A673 (cell line): Measurements from ENCODE around the gene PCGF2. TPM values are rescaled to one million over a fixed set of nuclear protein-coding genes. Genes with fewer than 3 reads are reported as not detected.

ENCODE experiments used
- BruUV-seq: library from RNA; stranded (reverse); fragments of 400-500 nt; replicated peaks from 2 replicates; lab custom pipeline; 2021; lab: Mats Ljungman, UMichigan
- CTCF ChIA-PET: fragments of 300-600 bp; sonication (Branson Sonifier 250); formaldehyde crosslinking; loops from one replicate; lab custom pipeline; 2022; ENCODE audit warnings: antibody characterized with exemption; lab: Charles Lee
- POLR2A ChIA-PET: fragments of 300-600 bp; sonication (Branson Sonifier 250); formaldehyde crosslinking; loops from one replicate; lab custom pipeline; 2022; ENCODE audit warnings: antibody characterized with exemption; ENCODE audit not compliant: low non-redundant PET; lab: Charles Lee
- DNase-seq: peaks from one replicate; pipeline ENCODE4 v3.0.0-alpha.2; 2015; ENCODE audit warnings: low spot score
- H3K27ac ChIP-seq: fragments of 200-600 bp; sonication (generic); 2 replicates; pipeline ENCODE4 v1.5.1; 2016; ENCODE audit warnings: mixed run types, low read depth, mild to moderate bottlenecking, mixed read lengths, antibody characterized with exemption, low read length; ENCODE audit not compliant: poor library complexity, severe bottlenecking
- H3K27me3 ChIP-seq: fragments of 200-600 bp; sonication (generic); replicated peaks from 2 replicates; pipeline ENCODE4 v1.6.1; 2017; ENCODE audit warnings: mixed run types, low read depth, mild to moderate bottlenecking, mixed read lengths, antibody characterized with exemption, low read length; ENCODE audit not compliant: insufficient read depth, poor library complexity
- H3K36me3 ChIP-seq: fragments of 200-600 bp; sonication (generic); 2 replicates; pipeline ENCODE4 v1.6.1; 2016; ENCODE audit warnings: mixed run types, mild to moderate bottlenecking, mixed read lengths, antibody characterized with exemption, low read length; ENCODE audit not compliant: insufficient read depth, poor library complexity, severe bottlenecking
- H3K4me1 ChIP-seq: fragments of 200-600 bp; sonication (generic); 2 replicates; pipeline ENCODE4 v1.6.1; 2017; ENCODE audit warnings: mixed run types, mild to moderate bottlenecking, mixed read lengths, antibody characterized with exemption, low read length; ENCODE audit not compliant: insufficient read depth, poor library complexity, severe bottlenecking
- H3K4me3 ChIP-seq: fragments of 200-600 bp; sonication (generic); 2 replicates; pipeline ENCODE4 v1.5.1; 2016; ENCODE audit warnings: low read depth, mixed run types, mild to moderate bottlenecking, mixed read lengths, low read length; ENCODE audit not compliant: poor library complexity, severe bottlenecking
- H3K9me3 ChIP-seq: fragments of 200-600 bp; sonication (generic); 2 replicates; pipeline ENCODE4 v1.6.1; 2016; ENCODE audit warnings: mixed run types, low read depth, mild to moderate bottlenecking, mixed read lengths, antibody characterized with exemption, low read length; ENCODE audit not compliant: poor library complexity, severe bottlenecking
- EZH2 ChIP-seq: fragments of 200-600 bp; sonication (generic); IDR thresholded peaks from 2 replicates; pipeline ENCODE4 v1.6.1; 2017; ENCODE audit warnings: borderline replicate concordance, low read depth, mild to moderate bottlenecking, mixed read lengths, antibody characterized with exemption, low read length; ENCODE audit not compliant: poor library complexity, severe bottlenecking
- intact Hi-C: fragments of 100-400 bp; cut with micrococcal nuclease; formaldehyde crosslinking; loops from one replicate; pipeline ENCODE4 v1.10.0; 2022; ENCODE audit not compliant: unreplicated experiment
- microRNA-seq: library from miRNA; unstranded; fragments of <30 nt; microRNA quantifications from one replicate; pipeline ENCODE4 v1.2.0, GENCODE V29; 2021
- total RNA-seq: library from RNA; stranded (reverse); gene quantifications from 2 replicates; pipeline ENCODE4 v1.2.3, GENCODE V29; 2021
- TF ChIP-seq, protein P1 (sequence below): fragments of 300-800, 200-600 bp; sonication (generic); conservative IDR thresholded peaks from 2 replicates; pipeline ENCODE4 v1.5.1; 2017; ENCODE audit warnings: low read depth, mild to moderate bottlenecking, antibody characterized with exemption, low read length, moderate library complexity, mixed read lengths

Gene PCGF2
- total RNA-seq, 1 experiment from 2014 or later, result 34.4 TPM

DNA sequence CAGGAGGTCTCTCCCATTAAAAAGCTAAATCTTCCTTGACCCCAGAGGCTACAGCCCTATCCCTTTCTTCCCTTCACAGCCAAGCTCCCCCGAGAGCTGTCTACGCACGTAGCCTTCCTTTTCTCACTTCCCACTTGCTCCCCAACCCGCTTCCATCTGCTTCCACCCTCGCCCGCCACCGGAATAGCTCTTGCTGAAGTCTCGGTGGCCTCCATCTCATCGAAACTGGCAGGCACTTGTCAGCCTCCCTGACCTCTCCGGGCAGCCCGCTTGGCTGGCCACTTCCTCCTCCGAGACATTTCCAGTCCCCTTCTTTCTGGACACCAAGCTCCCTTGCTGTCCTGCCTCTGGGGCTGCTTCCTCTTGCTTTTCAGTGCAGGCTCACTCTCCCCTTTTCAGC lies 62.6 kb downstream of the PCGF2 start:
- Histone ChIP-seq H3K4me3 (no peak overlapping the region), H3K27ac (no peak overlapping the region), H3K4me1 (peaks cover 5% of the 10 kb centered on the region), H3K27me3 (no peaks in the 10 kb centered on the region), H3K36me3 (no peaks in the 10 kb centered on the region), H3K9me3 (no peaks in the 10 kb centered on the region)
- no peak for TF ChIP-seq EZH2
- TF ChIP-seq, protein P1, sequence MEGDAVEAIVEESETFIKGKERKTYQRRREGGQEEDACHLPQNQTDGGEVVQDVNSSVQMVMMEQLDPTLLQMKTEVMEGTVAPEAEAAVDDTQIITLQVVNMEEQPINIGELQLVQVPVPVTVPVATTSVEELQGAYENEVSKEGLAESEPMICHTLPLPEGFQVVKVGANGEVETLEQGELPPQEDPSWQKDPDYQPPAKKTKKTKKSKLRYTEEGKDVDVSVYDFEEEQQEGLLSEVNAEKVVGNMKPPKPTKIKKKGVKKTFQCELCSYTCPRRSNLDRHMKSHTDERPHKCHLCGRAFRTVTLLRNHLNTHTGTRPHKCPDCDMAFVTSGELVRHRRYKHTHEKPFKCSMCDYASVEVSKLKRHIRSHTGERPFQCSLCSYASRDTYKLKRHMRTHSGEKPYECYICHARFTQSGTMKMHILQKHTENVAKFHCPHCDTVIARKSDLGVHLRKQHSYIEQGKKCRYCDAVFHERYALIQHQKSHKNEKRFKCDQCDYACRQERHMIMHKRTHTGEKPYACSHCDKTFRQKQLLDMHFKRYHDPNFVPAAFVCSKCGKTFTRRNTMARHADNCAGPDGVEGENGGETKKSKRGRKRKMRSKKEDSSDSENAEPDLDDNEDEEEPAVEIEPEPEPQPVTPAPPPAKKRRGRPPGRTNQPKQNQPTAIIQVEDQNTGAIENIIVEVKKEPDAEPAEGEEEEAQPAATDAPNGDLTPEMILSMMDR, result no peak
- ChIA-PET POLR2A (no interaction called here), CTCF (no interaction called here)
- DNase-seq, result no peak
- intact Hi-C loops, result no loop called here
- no TSS peak for BruUV-seq

Small RNA genes lying within 50 kb of the gene (microRNA-seq; reads per million reads assigned to microRNA genes)
- 1.3 reads per million for gene MIR4726
- gene MIR4734, result 0.81 reads per million

Other genes with a start within 250 kb of the PCGF2 start
- 1.6 and 3.5 TPM in 2 replicates for gene SRCIN1, start 142.4 kb downstream of the PCGF2 start, total RNA-seq
- 4.0 and 5.9 TPM in 2 replicates for gene EPOP, start 73.4 kb downstream of the PCGF2 start, total RNA-seq
- gene MLLT6, start 43.1 kb downstream of the PCGF2 start, total RNA-seq, result 41.4 and 59.5 TPM in 2 replicates
- 6.6 and 8.5 TPM in 2 replicates for gene CISD3, start 18.0 kb downstream of the PCGF2 start, total RNA-seq
- gene PSMB3, start 4.4 kb upstream of the PCGF2 start, total RNA-seq, result 217 and 232 TPM in 2 replicates
- gene PIP4K2B, start 51.2 kb upstream of the PCGF2 start, total RNA-seq, result 28.0 and 35.7 TPM in 2 replicates
- 13.5 and 14.1 TPM in 2 replicates for gene CWC25, start 77.0 kb upstream of the PCGF2 start, total RNA-seq
- gene RPL23, start 105.4 kb upstream of the PCGF2 start, total RNA-seq, result 764 and 879 TPM in 2 replicates
- 76.9 and 78.3 TPM in 2 replicates for gene LASP1, start 121.7 kb upstream of the PCGF2 start, total RNA-seq
- gene FBXO47, start 219.1 kb upstream of the PCGF2 start, total RNA-seq, result not detected in 2 replicates